Right lobe of liver (tissue), 6 donors: ENCODE results near the gene KDM8. TPM values are rescaled to one million over a fixed set of nuclear protein-coding genes. Genes with fewer than 3 reads are reported as not detected.

Experiments
- ATAC-seq, 4 donors: fragments of 200-7000 bp; cut with Tn5 transposase; one replicate each; pipeline ENCODE4 v1.9.1; 2020; ENCODE audit warnings: mild to moderate bottlenecking in 4 of 4, moderate library complexity in 4 of 4
- DNase-seq, 3 donors: peaks; one replicate each; pipeline ENCODE4 v3.0.0-alpha.2; 2020
- H3K27ac ChIP-seq, 3 donors: fragments of 200-600 bp; one replicate each; pipeline ENCODE4 v1.8.0; 2022
- H3K27me3 ChIP-seq, 2 donors: fragments of 200-600 bp; one replicate each; pipeline ENCODE4 v1.8.0; 2022
- H3K36me3 ChIP-seq, 4 donors: fragments of 200-600 bp; sonication (generic) in 1 of 4; one replicate each; pipeline versions ENCODE4 v1.5.1 to v1.8.0; 2017 to 2022; ENCODE audit warnings: control low read depth in 1 of 4
- H3K4me1 ChIP-seq, 4 donors: fragments of 200-600 bp; sonication (generic) in 1 of 4; one replicate each; pipeline versions ENCODE4 v1.5.1 to v1.8.0; 2017 to 2022; ENCODE audit warnings: control low read depth in 1 of 4
- H3K4me3 ChIP-seq, 3 donors: fragments of 200-600 bp; one replicate each; pipeline ENCODE4 v1.8.0; 2022
- H3K9me3 ChIP-seq, 4 donors: fragments of 200-600 bp; sonication (generic) in 1 of 4; one replicate each; pipeline versions ENCODE4 v1.5.1 to v1.8.0; 2017 to 2022; ENCODE audit warnings: control low read depth in 1 of 4
- POLR2A ChIP-seq: fragments of 450-650 bp; IDR thresholded peaks from one replicate; pipeline ENCODE4 v1.6.1; 2017; ENCODE audit warnings: antibody characterized with exemption, mild to moderate bottlenecking
- WGBS: methylation state at CpG from one replicate; pipeline ENCODE4 v1.1.6; 2018; ENCODE audit warnings: low coverage, low lambda C conversion rate; ENCODE audit not compliant: insufficient coverage; ENCODE audit errors: missing lambda C conversion rate; 5-methylcytosine and 5-hydroxymethylcytosine counted together
- intact Hi-C, 2 donors: fragments of 100-400 bp; cut with DNase I; formaldehyde crosslinking; loops; one replicate each; pipeline versions ENCODE4 v1.11.2 to v1.14.1; 2022
- total RNA-seq, 6 experiments: library from RNA; depleted of rRNA in 2 of 6; stranded (reverse); fragments of >200 nt in 2 of 6; fragmentation: NEBNext Ultra II Directional in 3 of 6; extraction: Animal tissue kit (Norgen Biotek cat#: 25700) in 3 of 6; gene quantifications; one replicate each; pipeline versions ENCODE4 v1.1.0 to v1.2.4, GENCODE V29; 2016 to 2023
- TF ChIP-seq, protein P1 (sequence below), 4 donors: fragments of 200-600 bp in 3 of 4; fragments of 450-650 bp in 1 of 4; IDR thresholded peaks; one replicate each; pipeline versions ENCODE4 v1.5.1 to v1.8.0; 2016 to 2022; ENCODE audit warnings: antibody characterized with exemption in 4 of 4, mild to moderate bottlenecking in 2 of 4
- donor health status: DM: no; HTN: yes; CAD: no.
- donor health status: DM: no; HTN: no; CAD: no.
- donor health status: DM: no; HTN: no; CAD: no.
- donor health status: DM: no; HTN: yes; CAD: no.
- donor health status: DM: no; HTN: yes; CAD: no.

KDM8 gene
- total RNA-seq, 6 experiments from 2014 or later: 11.2 to 153 (median 66.7) TPM

DNA sequence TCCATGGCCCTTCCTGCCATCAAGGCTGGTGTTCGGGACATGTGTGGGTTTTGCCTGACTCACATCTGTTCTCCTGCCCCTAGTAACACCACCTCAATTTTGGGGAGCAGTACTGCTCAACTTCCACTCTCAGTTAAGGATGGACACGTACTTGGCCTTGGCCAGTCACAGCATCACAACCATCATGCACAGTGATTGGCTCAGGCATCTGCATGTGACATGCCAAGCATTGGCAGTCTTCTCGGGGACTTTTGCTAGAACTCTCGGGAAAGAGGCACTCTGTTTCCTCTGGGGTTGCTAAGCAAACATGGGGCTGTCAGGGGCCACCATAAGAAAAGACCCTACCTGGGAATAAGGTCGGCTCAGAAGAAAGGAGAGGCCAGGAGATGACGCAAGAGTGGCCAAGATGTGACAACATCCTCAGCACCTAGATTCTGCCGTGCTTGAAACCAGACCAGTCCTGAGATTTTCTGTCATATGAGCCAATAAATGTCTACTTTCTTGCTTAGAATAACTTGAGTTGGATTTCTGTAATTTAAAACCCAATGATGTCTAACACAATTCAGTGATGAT is 11.9 kb upstream of the KDM8 start:
- H3K4me3 ChIP-seq: no peak overlapping the region
- TF ChIP-seq POLR2A: no peak
- TF ChIP-seq, protein P1, sequence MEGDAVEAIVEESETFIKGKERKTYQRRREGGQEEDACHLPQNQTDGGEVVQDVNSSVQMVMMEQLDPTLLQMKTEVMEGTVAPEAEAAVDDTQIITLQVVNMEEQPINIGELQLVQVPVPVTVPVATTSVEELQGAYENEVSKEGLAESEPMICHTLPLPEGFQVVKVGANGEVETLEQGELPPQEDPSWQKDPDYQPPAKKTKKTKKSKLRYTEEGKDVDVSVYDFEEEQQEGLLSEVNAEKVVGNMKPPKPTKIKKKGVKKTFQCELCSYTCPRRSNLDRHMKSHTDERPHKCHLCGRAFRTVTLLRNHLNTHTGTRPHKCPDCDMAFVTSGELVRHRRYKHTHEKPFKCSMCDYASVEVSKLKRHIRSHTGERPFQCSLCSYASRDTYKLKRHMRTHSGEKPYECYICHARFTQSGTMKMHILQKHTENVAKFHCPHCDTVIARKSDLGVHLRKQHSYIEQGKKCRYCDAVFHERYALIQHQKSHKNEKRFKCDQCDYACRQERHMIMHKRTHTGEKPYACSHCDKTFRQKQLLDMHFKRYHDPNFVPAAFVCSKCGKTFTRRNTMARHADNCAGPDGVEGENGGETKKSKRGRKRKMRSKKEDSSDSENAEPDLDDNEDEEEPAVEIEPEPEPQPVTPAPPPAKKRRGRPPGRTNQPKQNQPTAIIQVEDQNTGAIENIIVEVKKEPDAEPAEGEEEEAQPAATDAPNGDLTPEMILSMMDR (IDR thresholded peaks at IDR 0.05): no peak
- no peaks in the 10 kb centered on the region for H3K27me3 ChIP-seq
- intact Hi-C loops: no loop called here
- DNase-seq (no peak), ATAC-seq (no peak)
- H3K27ac ChIP-seq: no peak overlapping the region
- H3K9me3 ChIP-seq: no peaks in the 10 kb centered on the region
- no peaks in the 10 kb centered on the region for H3K36me3 ChIP-seq
- peaks cover 0 to 9% (median 0%) of the 10 kb centered on the region in 4 donors for H3K4me1 ChIP-seq
- WGBS: 60% methylated on average over 4 of the region's 7 CpGs

DNA sequence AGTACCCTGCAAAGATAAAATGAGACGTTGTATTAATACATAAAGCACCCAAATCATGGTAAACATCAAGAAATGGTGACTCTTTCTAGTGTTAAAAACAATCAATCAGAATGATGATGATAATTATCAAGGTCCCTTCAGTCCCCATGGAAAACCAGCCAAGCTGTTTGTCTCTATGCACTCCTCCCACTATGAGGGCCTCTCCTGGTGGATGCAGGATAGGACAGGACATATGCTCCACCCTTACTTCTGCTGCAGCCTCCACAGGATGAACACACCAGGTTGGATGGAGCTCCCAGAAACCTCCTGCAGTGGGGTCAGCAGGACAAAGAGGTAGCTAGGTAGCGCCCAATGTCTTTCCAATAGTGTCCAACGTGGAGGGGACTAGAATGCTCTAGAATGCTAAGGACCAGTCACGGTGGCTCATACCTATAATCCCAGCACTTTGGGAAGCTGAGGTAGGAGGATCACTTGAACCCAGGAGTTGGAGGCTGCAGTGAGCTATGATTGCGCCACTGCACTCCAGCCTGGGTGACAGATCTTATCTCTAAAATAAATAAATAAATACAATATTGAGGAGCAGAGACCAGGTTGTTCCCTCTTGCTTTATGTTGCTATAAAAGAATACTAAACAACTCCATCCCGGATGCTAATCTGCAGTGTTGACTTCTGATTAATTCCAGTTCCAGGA is 9.9 kb upstream of the KDM8 start:
- intact Hi-C loops: no loop called here
- H3K36me3 ChIP-seq: no peaks in the 10 kb centered on the region
- 60% methylated on average over 4 of the region's 6 CpGs for WGBS

DNA sequence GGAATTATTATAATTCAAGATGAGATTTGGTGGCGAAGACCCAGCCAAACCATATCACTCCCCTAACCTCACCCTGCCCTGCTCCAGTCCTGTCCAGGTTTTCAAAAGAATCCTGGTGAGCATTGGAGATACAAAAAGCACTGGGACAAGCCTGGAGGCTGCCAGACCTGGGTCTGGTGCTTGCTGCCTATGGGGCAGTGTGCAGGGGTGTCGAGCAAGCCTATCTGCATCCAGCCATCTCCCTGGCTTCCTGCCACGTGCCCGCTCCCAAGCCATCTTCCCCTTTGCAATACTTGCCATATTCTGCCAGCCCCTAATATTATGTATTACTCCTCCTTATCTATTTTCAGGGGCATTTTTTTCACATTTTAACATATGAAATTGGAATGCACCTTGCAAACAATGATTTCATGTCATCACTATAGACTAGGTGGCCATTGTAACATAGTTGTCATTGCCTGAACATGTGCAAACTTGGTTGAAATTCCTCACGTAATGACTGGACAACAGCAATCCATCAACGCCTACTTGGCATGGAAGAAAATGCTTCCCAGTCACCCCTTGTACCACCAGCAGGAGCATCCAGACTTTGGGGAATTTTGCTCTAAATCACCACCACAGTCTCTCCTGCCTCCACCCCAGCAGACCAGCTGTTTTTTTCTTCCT is 8.1 kb upstream of the KDM8 start:
- Histone ChIP-seq H3K36me3 (no peaks in the 10 kb centered on the region), H3K4me3 (no peak overlapping the region), H3K9me3 (no peaks in the 10 kb centered on the region), H3K4me1 (no peaks in the 10 kb centered on the region), H3K27me3 (no peaks in the 10 kb centered on the region), H3K27ac (no peak overlapping the region)
- DNase-seq (no peak), ATAC-seq (no peak)
- intact Hi-C loops: no loop called here
- TF ChIP-seq POLR2A: no peak
- whole genome bisulfite sequencing: 65% methylated on average over 4 of the region's 6 CpGs

More for the DNA sequence above, 9.9 kb upstream of the KDM8 start:
- no peaks in the 10 kb centered on the region for H3K9me3 ChIP-seq
- no peaks in the 10 kb centered on the region for H3K27me3 ChIP-seq
- no peak overlapping the region for H3K27ac ChIP-seq
- ATAC-seq (no peak), DNase-seq (no peak)
- H3K4me3 ChIP-seq: no peak overlapping the region
- TF ChIP-seq POLR2A: no peak
- TF ChIP-seq, protein P1 (IDR thresholded peaks at IDR 0.05): peak in 2 of 4 donors; percentile 5 to 10
- peaks cover 0 to 9% (median 0%) of the 10 kb centered on the region in 4 donors for H3K4me1 ChIP-seq

DNA sequence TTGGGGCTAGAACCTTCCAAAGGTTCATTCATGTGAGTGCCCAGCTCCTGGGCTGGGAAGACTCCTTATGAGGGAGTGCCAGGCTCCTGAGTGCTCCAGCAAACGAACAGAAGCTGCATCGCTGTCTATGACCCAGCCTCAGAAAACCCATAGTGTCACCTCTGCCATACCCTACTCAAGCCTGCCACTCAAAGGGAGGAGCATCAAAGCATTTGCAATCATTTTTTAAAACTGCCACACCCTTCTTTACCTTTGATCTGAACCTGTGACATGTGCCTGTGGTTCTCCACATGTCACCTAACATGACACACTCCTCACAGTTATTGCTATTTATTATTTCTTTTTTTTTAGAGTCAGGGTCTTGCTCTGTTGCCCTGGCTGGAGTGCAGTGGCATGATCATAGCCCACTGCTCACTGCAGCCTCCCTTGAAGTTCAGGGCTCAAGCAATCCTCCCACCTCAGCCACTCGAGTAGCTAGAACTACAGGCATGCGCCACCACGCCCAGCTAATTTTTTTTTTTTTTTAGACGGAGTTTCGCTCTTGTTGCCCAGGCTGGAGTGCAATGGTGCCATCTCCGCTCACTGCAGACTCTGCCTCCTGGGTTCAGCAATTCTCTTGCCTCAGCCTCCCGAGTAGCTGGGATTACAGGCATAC is 7.3 kb upstream of the KDM8 start:
- intact Hi-C loops: no loop called here
- TF ChIP-seq, protein P1 (IDR thresholded peaks at IDR 0.05): no peak
- TF ChIP-seq POLR2A: no peak
- Histone ChIP-seq H3K4me3 (no peak overlapping the region), H3K27me3 (no peaks in the 10 kb centered on the region), H3K36me3 (no peaks in the 10 kb centered on the region), H3K4me1 (no peaks in the 10 kb centered on the region), H3K27ac (no peak overlapping the region), H3K9me3 (no peaks in the 10 kb centered on the region)
- DNase-seq: no peak
- 72% methylated on average over 8 of the region's 9 CpGs for WGBS
- no peak for ATAC-seq
